Measurements from ENCODE around the gene SLC4A5.

- TF ChIP-seq CTCF (conservative IDR thresholded peaks at IDR 0.05) (no peak), ZFX (IDR thresholded peaks at IDR 0.05) (no peak)
Observed at GRCh38 chr2:74212702-74213410, 130.4 kb downstream of the SLC4A5 start.
